GM18873 (cell line): ENCODE measurements around the gene IL4R.

Experiments
- ATAC-seq: cut with Tn5 transposase; IDR thresholded peaks from one replicate; pipeline ENCODE4 v1.9.1; 2021; ENCODE audit warnings: mild to moderate bottlenecking, moderate library complexity, moderate number of reproducible peaks; ENCODE audit not compliant: unreplicated experiment, low FRiP score

Gene IL4R

DNA sequence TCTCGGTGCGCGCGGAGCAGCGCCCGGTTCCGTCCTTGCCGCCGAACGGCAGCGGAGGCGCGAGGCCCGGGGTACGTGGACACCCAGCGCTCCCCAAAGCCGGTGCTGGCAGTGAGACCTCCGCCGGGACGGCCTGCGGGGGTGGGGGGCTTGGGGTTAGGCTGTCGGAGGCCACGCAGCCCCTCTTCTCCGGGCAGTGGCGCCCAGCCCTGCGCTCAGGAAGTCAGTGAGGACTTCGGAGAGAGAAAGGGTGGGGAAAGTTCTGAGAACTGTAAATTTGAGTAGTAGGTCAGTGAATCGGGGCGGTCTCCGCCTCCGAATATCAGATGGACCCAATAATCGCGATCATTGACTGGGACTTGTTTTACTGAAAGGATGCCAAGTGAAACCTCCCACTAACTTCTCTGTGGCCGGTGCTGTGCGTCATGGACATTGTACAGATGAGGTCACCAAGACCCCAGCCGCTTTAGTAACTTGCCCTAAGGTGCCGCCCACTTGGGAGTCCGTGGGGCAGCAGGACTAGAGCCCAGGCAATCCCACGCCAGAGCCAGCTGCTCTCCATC is 468 bp downstream of the IL4R start:
- ATAC-seq, result no peak

DNA sequence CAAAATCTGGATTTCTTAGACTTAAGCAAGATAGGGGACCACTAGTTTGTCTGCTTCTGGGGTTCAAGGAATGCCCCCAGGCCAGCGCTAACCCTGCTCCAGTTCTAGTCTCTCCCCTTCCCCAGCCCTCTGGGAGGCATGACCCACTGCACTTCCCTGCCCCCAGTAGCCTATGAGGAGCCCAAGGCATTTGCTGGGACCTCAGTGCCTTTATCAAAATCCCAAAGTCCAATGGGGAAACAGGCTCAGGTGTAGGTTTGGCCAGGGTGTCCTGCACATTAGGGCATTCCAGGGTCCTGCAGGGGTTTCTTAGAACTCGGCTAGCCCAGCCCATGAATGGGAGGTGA is 1.2 kb downstream of the IL4R start:
- ATAC-seq, result no peak

DNA sequence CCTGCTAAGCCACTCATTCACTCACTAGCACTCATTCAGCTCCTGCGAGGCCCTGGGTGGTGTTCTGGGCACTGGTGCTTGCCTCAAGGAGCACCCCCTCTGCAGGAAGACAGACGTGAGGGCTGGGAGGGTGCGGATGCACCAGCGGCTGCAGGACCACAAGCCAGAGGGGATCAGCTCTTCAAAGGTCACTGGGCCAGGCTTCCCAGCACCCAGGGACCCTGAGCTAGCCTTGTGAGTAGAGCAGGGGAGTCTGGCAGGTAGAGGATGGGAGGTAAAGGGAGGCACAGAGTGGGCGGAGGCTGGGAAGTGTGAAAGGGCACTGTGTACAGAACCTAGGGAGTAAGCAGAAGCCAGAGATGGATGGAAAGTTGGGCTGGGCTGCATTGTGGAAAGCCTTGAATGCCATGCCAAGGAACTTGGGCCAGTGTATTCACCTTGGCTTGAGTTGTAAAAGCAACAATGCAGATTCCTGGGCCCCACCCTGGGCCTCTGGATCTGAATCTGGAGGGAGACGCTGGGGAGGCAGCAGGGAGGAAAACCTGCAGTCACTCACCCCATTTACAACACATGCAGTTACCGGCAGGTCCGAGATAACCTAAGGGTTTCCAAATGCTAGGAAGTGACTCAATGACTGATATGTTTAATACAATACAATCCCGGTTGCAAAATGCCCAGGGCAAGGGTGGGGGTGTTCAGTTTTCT is 1.7 kb downstream of the IL4R start:
- ATAC-seq, result no peak

DNA sequence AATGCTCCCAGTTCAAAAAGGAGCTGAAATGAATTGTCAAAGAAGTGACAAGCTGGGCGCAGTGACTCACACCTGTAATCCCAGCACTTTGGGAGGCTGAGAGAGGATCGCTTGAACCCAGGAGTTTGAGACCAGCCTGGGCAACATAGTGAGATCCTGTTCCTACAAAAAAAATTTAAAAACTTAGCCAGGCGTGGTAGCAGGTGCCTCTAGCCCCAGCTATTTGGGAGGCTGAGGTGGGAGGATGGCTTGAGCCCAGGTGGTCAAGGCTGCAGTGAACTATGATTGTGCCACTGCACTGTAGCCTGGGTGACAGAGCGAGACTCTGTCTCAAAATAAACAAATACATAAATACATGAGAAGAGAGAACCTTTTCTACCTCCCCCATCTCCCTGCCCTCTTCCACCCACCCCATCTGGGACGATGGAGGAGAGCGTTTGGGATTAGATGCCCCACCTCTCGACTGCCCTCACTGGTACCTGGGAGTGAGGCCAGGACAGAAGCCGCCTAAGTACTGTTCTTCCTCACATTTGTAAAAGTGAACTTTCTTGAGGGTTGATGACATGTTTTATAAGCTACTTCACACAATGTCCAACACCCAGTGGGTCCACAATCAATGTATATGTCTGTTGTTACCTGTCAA is 2.4 kb downstream of the IL4R start:
- no peak for ATAC-seq

GRCh38 chr16:27317320-27317719 is 3.5 kb downstream of the IL4R start:
- ATAC-seq, result no peak

GRCh38 chr16:27317738-27318391 is 4.1 kb downstream of the IL4R start:
- ATAC-seq, result no peak

DNA sequence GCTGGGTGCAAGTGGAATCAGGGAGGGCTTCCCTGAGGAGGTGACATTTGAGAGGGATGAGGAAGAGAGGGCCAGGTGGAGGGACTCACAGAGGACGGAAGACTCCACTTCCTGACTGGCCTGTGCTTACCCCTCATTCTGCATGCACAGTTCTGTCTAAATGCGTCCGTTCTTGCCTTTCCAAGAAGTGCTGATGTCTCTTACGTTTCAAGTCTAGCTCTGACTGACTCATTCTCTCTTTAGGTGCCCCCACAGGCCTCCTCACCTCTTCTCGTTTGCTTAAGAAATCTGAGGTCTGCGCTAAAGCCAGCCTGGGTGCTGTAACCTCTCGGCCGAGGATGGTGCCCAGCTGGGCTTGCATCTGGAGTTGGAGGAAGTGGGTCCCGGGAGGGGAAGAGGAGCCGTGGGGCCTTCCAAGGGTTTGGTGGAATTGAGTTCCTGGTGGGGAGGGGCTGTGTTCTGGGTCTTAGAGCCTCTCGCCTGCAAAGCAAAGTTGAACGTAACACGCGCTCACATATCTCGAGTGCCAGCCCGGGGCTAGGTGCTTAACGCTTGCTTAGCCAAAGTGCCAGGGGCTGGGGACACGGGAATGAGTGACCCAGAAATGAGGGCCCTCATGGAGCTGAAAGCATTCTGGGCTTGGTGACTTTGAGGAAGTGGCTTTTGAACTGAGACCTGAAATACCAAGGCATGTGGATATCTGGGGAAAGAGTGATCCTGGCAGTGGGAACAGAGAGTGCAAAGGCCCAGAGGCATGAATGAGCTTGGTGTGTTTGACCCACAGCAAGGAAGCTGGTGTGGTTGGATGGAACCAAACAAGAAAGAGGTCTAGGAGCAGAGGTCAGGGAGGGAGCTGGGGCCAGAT is 4.8 kb downstream of the IL4R start:
- no peak for ATAC-seq

GRCh38 chr16:27319257-27319965 is 5.6 kb downstream of the IL4R start:
- ATAC-seq, result no peak

GRCh38 chr16:27320261-27321012 is 6.7 kb downstream of the IL4R start:
- ATAC-seq, result no peak

- no peak for ATAC-seq
Observed at GRCh38 chr16:27321013-27321915, 7.5 kb downstream of the IL4R start.

GRCh38 chr16:27322858-27323780 is 9.3 kb downstream of the IL4R start:
- ATAC-seq, result no peak

GRCh38 chr16:27323781-27324561 is 10.2 kb downstream of the IL4R start:
- ATAC-seq, result no peak

GRCh38 chr16:27324851-27325301 is 11.1 kb downstream of the IL4R start:
- ATAC-seq, result no peak

DNA sequence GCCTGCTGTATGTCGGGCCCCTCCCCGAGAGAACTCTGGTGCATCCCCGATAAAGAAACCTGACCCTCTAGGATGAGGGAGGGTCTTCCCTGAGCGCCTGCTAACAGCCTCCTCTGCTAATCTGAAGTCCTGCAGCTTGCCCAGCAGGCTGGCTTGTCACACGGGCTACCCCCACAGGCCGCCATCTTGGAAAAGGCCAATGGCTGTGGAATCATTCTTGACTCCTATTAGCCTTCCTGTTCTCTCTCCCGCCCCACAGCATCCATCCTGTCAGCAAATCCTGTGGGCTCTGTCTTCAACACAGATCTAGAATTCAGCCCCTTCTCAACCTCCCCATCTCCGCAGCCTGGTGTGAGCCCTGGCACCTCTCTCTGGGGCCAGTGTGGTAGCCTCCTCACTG is 12.0 kb downstream of the IL4R start:
- ATAC-seq, result no peak

DNA sequence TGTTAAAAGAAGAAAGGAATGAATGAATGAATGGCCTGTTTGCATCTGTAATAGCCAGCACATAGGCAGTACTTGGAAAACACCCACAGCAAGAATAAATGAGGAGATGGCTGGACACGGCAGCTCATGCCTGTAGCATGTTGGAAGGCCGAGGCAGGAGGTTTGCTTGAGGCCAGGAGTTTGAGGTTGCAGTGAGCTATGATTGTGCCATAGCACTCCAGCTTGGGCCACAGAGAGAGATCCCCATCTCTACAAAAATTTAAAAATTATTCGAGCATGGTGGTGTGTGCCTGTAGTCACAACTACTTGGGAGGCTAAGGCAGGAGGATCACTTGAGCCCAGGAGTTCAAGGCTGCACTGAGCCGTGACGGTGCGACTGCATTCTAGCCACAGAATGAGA is 12.5 kb downstream of the IL4R start:
- no peak for ATAC-seq
